GM12878 (cell line): ENCODE measurements around the gene GALNTL6. TPM values are rescaled to one million over a fixed set of nuclear protein-coding genes. Genes with fewer than 3 reads are reported as not detected.

Source experiments
- ATAC-seq: fragments of 200-7000 bp; cut with Tn5 transposase; 3 replicates; pipeline ENCODE4 v1.9.1; 2020; ENCODE audit warnings: mild to moderate bottlenecking, moderate library complexity
- BruUV-seq: library from RNA; stranded (reverse); fragments of 400-500 nt; replicated peaks from 2 replicates; lab custom pipeline; 2021; lab: Mats Ljungman, UMichigan
- CTCF ChIA-PET: fragments of 300-600 bp; sonication (Branson Sonifier 250); formaldehyde crosslinking; extraction: SDS; loops from one replicate; lab custom pipeline; 2021; ENCODE audit warnings: inconsistent platforms; lab: Yijun Ruan, JAX
- POLR2A ChIA-PET: fragments of 350-600 bp; formaldehyde crosslinking; extraction: SDS; loops from one replicate; lab custom pipeline; 2021; ENCODE audit warnings: inconsistent platforms; lab: Charles Lee
- RAD21 ChIA-PET: fragments of 300-600 bp; sonication (Branson Sonifier 250); formaldehyde crosslinking; loops from one replicate; lab custom pipeline; 2023; ENCODE audit warnings: antibody characterized with exemption; ENCODE audit not compliant: unreplicated experiment; lab: Charles Lee
- SMC1A ChIA-PET: fragments of 300-600 bp; sonication (Branson Sonifier 250); formaldehyde crosslinking; loops from one replicate; lab custom pipeline; 2023; ENCODE audit not compliant: unreplicated experiment, uncharacterized antibody; lab: Charles Lee
- DNase-seq: peaks from one replicate; pipeline ENCODE4 v3.0.0-alpha.2; 2011; ENCODE audit warnings: low read depth, low spot score
- FAIRE-seq: peaks from 3 replicates; lab custom pipeline; 2011; peaks lifted over from hg19 to GRCh38; lab: Jason Lieb, UNC
- H2AFZ ChIP-seq: 2 replicates; pipeline ENCODE4 v1.6.0; 2011; ENCODE audit warnings: low read depth, low read length, control low read depth; ENCODE audit not compliant: control insufficient read depth
- H3K27ac ChIP-seq: 2 replicates; pipeline ENCODE4 v1.5.1; 2011; ENCODE audit warnings: control low read depth; ENCODE audit not compliant: control insufficient read depth, insufficient read depth
- H3K27me3 ChIP-seq, 2 experiments: replicated peaks in 1 of 2; 2 replicates each; pipeline versions ENCODE4 v1.6.0 to v1.6.1; 2011; ENCODE audit warnings: low read length in 1 of 2; ENCODE audit not compliant: control insufficient read depth in 2 of 2, insufficient read depth in 2 of 2
- H3K36me3 ChIP-seq, 2 experiments: 2 replicates each; pipeline ENCODE4 v1.5.1; 2011; ENCODE audit warnings: low read length in 1 of 2; ENCODE audit not compliant: control insufficient read depth in 2 of 2, insufficient read depth in 2 of 2
- H3K4me1 ChIP-seq: 2 replicates; pipeline ENCODE4 v1.6.1; 2011; ENCODE audit warnings: mild to moderate bottlenecking, low read length, moderate library complexity, mixed read lengths; ENCODE audit not compliant: control insufficient read depth, insufficient read depth
- H3K4me2 ChIP-seq: 2 replicates; pipeline ENCODE4 v1.6.0; 2011; ENCODE audit warnings: control low read depth; ENCODE audit not compliant: control insufficient read depth, insufficient read depth
- H3K4me3 ChIP-seq: fragments of 200-600 bp; sonication (generic); 2 replicates; pipeline ENCODE4 v1.5.1; 2016
- H3K79me2 ChIP-seq: 2 replicates; pipeline ENCODE4 v1.6.0; 2011; ENCODE audit warnings: low read length; ENCODE audit not compliant: control insufficient read depth, insufficient read depth
- H3K9ac ChIP-seq: 2 replicates; pipeline ENCODE4 v1.8.0; 2011; ENCODE audit warnings: low read length, control low read depth, mixed read lengths; ENCODE audit not compliant: control insufficient read depth, insufficient read depth
- H3K9me3 ChIP-seq: replicated peaks from 3 replicates; pipeline ENCODE4 v1.5.1; 2011; ENCODE audit warnings: mild to moderate bottlenecking, low read length; ENCODE audit not compliant: control insufficient read depth, insufficient read depth
- H4K20me1 ChIP-seq: 2 replicates; pipeline ENCODE4 v1.6.0; 2011; ENCODE audit not compliant: control insufficient read depth, insufficient read depth
- BCL11A ChIP-seq: IDR thresholded peaks from 2 replicates; pipeline ENCODE4 v1.6.1; 2011; ENCODE audit warnings: low read depth, low read length
- DPF2 ChIP-seq: fragments of 450-650 bp; IDR thresholded peaks from 2 replicates; pipeline ENCODE4 v1.6.1; 2017; ENCODE audit warnings: mild to moderate bottlenecking
- E2F4 ChIP-seq: IDR thresholded peaks from 2 replicates; pipeline ENCODE4 v1.6.1; 2012; ENCODE audit warnings: low read depth, low read length, improper control_type of control experiment
- GATAD2B ChIP-seq: fragments of 450-650 bp; conservative IDR thresholded peaks from 2 replicates; pipeline ENCODE4 v1.6.1; 2017; ENCODE audit warnings: low read depth, mild to moderate bottlenecking, moderate library complexity
- KAT2A ChIP-seq: conservative IDR thresholded peaks from 2 replicates; pipeline ENCODE4 v1.6.1; 2011; ENCODE audit warnings: low read depth, low read length; ENCODE audit not compliant: control insufficient read depth
- KDM1A ChIP-seq: fragments of 200-600 bp; sonication (generic); IDR thresholded peaks from 2 replicates; pipeline ENCODE4 v1.6.1; 2016; ENCODE audit warnings: borderline replicate concordance
- MEF2B ChIP-seq: fragments of 450-650 bp; IDR thresholded peaks from 2 replicates; pipeline ENCODE4 v1.6.1; 2018; ENCODE audit warnings: mild to moderate bottlenecking, moderate library complexity; ENCODE audit not compliant: partially characterized antibody, poor library complexity, severe bottlenecking
- MTA3 ChIP-seq: IDR thresholded peaks from 2 replicates; pipeline ENCODE4 v1.6.1; 2012; ENCODE audit warnings: low read length, inconsistent platforms, borderline replicate concordance
- NFYB ChIP-seq: IDR thresholded peaks from 2 replicates; pipeline ENCODE4 v1.6.1; 2011; ENCODE audit warnings: low read depth, mild to moderate bottlenecking, low read length, improper control_type of control experiment, moderate library complexity; ENCODE audit not compliant: insufficient read depth
- POU2F2 ChIP-seq: IDR thresholded peaks from 3 replicates; pipeline ENCODE4 v1.6.1; 2011; ENCODE audit warnings: low read depth, mild to moderate bottlenecking, low read length, borderline replicate concordance
- SMC3 ChIP-seq: IDR thresholded peaks from 2 replicates; pipeline ENCODE4 v1.6.1; 2011; ENCODE audit warnings: low read length, improper control_type of control experiment, borderline replicate concordance
- TARDBP ChIP-seq: IDR thresholded peaks from 2 replicates; pipeline ENCODE4 v1.6.1; 2016; ENCODE audit warnings: borderline replicate concordance
- ZNF384 ChIP-seq: IDR thresholded peaks from 2 replicates; pipeline ENCODE4 v1.6.1; 2012; ENCODE audit warnings: low read depth, mild to moderate bottlenecking, low read length, improper control_type of control experiment, borderline replicate concordance
- in situ Hi-C: fragments of 300-500 bp; cut with MboI; formaldehyde crosslinking; loops from 9 replicates; pipeline ENCODE4 v1.14.3; 2018; ENCODE audit warnings: mixed read lengths
- intact Hi-C: fragments of 100-400 bp; cut with micrococcal nuclease; formaldehyde crosslinking; loops from one replicate; pipeline ENCODE4 v1.14.2; 2022; ENCODE audit not compliant: unreplicated experiment
- polyA plus RNA-seq, 11 experiments: library from polyadenylated mRNA; depleted of rRNA in 4 of 11; unstranded in 6 of 11; stranded (reverse) in 5 of 11; fragments of >200 nt; fragmentation: Nextera tagmentation in 4 of 11; fragmentation: Illumina TruSeq in 1 of 11; extraction: Ambion mirVana in 4 of 11; extraction: Trizol in 1 of 11; gene quantifications; 1 replicate in 1 of 11; 2 replicates in 10 of 11; pipeline versions ENCODE4 v1.2.1 to v1.2.3, GENCODE V29; 2011 to 2016; ENCODE audit warnings: inconsistent platforms in 2 of 11, missing spikeins in 2 of 11, low read depth in 1 of 11
- total RNA-seq, 4 experiments: library from RNA; depleted of rRNA in 3 of 4; stranded (reverse); fragments of >200 nt in 3 of 4; fragmentation: Illumina TruSeq in 1 of 4; extraction: Trizol in 1 of 4; gene quantifications; 2 replicates each; pipeline versions ENCODE4 v1.2.1 to v1.2.3, GENCODE V29; 2013 to 2021
- TF ChIP-seq, protein P1 (sequence below): fragments of 450-650 bp; IDR thresholded peaks from 2 replicates; pipeline ENCODE4 v1.6.1; 2018; ENCODE audit warnings: mild to moderate bottlenecking, low read depth, moderate library complexity; ENCODE audit not compliant: partially characterized antibody
- TF ChIP-seq, protein P2 (sequence below): fragments of 450-650 bp; IDR thresholded peaks from 2 replicates; pipeline ENCODE4 v1.6.1; 2017; ENCODE audit warnings: low read depth, mild to moderate bottlenecking, moderate library complexity

The GALNTL6 gene
- total and polyA plus RNA-seq, 10 of the 15 experiments (the other 5 are each of a cell fraction or from before 2014, with no cell fraction given), result 0.01 to 0.29 TPM; not detected in 8

DNA sequence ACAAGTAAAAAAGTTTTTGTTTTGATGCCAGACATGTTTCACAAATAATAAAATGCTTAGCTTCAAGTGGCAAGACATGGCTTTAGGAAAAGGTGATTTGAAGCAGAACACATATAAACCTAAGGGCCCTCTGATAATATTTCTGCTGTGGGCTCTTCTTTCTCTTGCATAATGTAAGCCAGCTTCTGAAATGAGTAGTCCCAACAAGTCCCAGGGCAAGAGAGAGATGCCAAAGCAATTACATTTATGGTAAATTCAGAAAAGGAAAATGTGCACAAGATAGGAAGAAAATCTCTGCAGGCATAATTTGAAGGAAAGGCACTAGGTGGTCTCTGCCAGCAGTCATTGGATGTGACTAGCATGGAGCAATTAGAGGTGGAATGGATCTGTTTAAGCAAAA is 1184.7 kb downstream of the GALNTL6 start:
- CTCF ChIA-PET, result no interaction called here
- SMC1A ChIA-PET, result no interaction called here
- Histone ChIP-seq H4K20me1 (no peaks in the 10 kb centered on the region), H3K9me3 (no peaks in the 10 kb centered on the region), H2AFZ (no peak overlapping the region), H3K4me1 (no peaks in the 10 kb centered on the region), H3K79me2 (no peaks in the 10 kb centered on the region), H3K27me3 (no peaks in the 10 kb centered on the region; a peak in 1 of 4 replicates), H3K4me3 (no peak overlapping the region), H3K9ac (no peak overlapping the region), H3K4me2 (no peak overlapping the region), H3K27ac (no peak overlapping the region), H3K36me3 (no peaks in the 10 kb centered on the region)
- no peak for DNase-seq
- no peak for ATAC-seq
- RAD21 ChIA-PET, result interaction anchor here (1.8 kb wide), 1 partner anchor 20 kb away, joined by 4 read pairs; no protein-coding TSS in a partner anchor
- BruUV-seq, result no TSS peak
- FAIRE-seq, result no peak
- POLR2A ChIA-PET, result no interaction called here
- TF ChIP-seq, protein P1, sequence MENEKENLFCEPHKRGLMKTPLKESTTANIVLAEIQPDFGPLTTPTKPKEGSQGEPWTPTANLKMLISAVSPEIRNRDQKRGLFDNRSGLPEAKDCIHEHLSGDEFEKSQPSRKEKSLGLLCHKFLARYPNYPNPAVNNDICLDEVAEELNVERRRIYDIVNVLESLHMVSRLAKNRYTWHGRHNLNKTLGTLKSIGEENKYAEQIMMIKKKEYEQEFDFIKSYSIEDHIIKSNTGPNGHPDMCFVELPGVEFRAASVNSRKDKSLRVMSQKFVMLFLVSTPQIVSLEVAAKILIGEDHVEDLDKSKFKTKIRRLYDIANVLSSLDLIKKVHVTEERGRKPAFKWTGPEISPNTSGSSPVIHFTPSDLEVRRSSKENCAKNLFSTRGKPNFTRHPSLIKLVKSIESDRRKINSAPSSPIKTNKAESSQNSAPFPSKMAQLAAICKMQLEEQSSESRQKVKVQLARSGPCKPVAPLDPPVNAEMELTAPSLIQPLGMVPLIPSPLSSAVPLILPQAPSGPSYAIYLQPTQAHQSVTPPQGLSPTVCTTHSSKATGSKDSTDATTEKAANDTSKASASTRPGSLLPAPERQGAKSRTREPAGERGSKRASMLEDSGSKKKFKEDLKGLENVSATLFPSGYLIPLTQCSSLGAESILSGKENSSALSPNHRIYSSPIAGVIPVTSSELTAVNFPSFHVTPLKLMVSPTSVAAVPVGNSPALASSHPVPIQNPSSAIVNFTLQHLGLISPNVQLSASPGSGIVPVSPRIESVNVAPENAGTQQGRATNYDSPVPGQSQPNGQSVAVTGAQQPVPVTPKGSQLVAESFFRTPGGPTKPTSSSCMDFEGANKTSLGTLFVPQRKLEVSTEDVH, result no peak
- TF ChIP-seq DPF2 (no peak), E2F4 (no peak), POU2F2 (no peak), SMC3 (no peak), GATAD2B (no peak), MEF2B (no peak), KAT2A (no peak), TARDBP (no peak), NFYB (no peak), ZNF384 (no peak), BCL11A (no peak), MTA3 (no peak), KDM1A (no peak)
- TF ChIP-seq, protein P2, sequence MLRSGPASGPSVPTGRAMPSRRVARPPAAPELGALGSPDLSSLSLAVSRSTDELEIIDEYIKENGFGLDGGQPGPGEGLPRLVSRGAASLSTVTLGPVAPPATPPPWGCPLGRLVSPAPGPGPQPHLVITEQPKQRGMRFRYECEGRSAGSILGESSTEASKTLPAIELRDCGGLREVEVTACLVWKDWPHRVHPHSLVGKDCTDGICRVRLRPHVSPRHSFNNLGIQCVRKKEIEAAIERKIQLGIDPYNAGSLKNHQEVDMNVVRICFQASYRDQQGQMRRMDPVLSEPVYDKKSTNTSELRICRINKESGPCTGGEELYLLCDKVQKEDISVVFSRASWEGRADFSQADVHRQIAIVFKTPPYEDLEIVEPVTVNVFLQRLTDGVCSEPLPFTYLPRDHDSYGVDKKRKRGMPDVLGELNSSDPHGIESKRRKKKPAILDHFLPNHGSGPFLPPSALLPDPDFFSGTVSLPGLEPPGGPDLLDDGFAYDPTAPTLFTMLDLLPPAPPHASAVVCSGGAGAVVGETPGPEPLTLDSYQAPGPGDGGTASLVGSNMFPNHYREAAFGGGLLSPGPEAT, result no peak
- intact Hi-C loops, result no loop called here
- in situ Hi-C loops, result no loop called here
